Right renal cortex interstitium (tissue), 3 donors: ENCODE data around the gene B3GAT1. TPM values are rescaled to one million over a fixed set of nuclear protein-coding genes. Genes with fewer than 3 reads are reported as not detected.

Experiments used
- DNase-seq, 3 donors: peaks; one replicate each; pipeline ENCODE4 v3.0.0-alpha.2; 2013; ENCODE audit warnings: low read depth in 3 of 3, low spot score in 2 of 3
- polyA plus RNA-seq, 3 donors: library from polyadenylated mRNA; unstranded; fragments of 120-200 nt; gene quantifications; one replicate each; pipeline ENCODE4 v1.2.1, GENCODE V29; 2013; ENCODE audit not compliant: insufficient read length in 3 of 3

The B3GAT1 gene
- polyA plus RNA-seq, 3 donors = 2.9 to 3.3 (median 3.3) TPM

GRCh38 chr11:134442246-134442645, 30.2 kb upstream of the B3GAT1 start:
- no peak for DNase-seq

DNA sequence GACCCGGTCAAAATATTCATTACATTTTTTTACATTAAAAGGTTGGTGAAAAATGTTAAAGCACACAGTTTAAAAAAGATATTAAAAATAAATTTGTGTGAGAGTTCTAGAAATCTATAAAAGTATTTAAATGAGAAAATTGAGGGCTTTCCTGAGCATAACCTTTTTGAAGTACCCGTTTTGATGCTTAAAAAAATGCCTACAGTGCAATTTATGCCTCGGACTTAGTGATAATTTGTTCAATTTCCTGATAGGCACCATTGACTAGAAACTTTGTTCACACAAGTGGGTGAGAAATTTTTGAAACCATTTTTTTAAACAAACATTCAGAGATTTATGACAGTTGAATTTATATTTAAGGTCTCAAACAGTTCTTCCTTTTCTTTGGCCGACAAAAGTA, 29.7 kb upstream of the B3GAT1 start:
- DNase-seq = no peak

DNA sequence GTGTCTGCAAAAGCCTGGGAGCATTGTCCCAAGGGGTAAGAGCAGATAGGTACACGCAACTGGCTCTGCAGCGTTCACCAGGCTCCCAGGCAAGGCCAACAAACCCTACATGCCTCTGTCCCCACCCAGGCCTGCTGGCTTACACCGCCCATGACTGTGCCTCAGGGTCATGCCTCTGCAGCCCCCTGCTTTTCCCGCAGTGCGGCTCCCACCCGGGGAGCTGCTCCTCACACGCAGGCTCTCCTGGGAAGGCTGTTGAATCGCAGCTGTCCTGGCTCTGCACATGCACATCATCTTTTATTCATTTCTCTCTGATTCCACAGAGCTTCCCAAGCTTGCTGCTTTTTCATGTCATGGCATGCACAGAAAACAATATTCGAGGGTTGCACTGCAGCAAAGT, 29.2 kb upstream of the B3GAT1 start:
- no peak for DNase-seq

- no peak for DNase-seq
These were observed 28.8 kb upstream of the B3GAT1 start for GRCh38 chr11:134440851-134441250.

GRCh38 chr11:134438542-134439537, 26.8 kb upstream of the B3GAT1 start:
- no peak for DNase-seq

- no peak for DNase-seq
These were observed 25.8 kb upstream of the B3GAT1 start for GRCh38 chr11:134437821-134438220.

- DNase-seq = no peak
These were observed 24.7 kb upstream of the B3GAT1 start for GRCh38 chr11:134436781-134437180.

DNA sequence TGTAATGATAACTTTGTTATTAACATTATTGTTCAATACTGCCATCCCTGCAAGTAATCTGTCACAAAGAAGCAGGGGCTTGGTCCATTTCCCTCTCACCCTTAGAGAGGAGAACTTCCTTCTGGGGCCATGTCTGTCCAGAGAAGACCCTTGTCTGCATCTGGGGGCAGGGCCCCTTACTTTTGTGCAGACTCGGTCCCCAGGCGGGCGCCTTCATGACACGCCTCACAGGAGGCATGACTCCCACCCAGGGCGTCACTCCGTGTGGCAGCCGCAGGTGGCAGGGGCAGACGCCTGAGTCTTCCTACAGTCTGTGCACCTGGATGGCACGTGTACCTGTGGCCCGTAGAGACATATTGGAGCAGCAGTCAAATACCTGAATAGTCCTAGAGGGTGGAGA, 21.8 kb upstream of the B3GAT1 start:
- no peak for DNase-seq

GRCh38 chr11:134433251-134433650, 21.2 kb upstream of the B3GAT1 start:
- no peak for DNase-seq

- DNase-seq = no peak
These were observed 20.7 kb upstream of the B3GAT1 start for GRCh38 chr11:134432776-134433175.

DNA sequence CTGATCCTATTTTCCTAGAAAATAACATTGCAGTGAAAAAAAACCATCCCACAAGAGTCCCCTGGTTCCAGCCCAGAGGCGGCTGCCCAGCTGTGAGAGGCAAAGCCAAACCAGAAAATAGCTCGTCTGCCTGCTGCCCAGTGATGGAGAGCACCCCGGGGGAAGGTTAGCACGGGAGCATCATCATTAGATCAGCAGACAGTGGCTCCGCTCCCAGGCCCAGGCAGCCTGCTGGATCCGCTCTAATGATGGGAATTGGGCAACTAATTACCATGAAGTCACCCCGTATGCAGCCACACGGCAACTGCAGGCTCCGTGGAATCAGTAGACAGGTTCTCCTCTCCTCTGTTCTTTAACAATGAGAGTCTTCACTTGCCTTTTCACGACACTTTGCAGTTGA, 17.1 kb upstream of the B3GAT1 start:
- no peak for DNase-seq

GRCh38 chr11:134425816-134426536, 13.9 kb upstream of the B3GAT1 start:
- DNase-seq = no peak

GRCh38 chr11:134425413-134425812, 13.4 kb upstream of the B3GAT1 start:
- DNase-seq = no peak

- no peak for DNase-seq
These were observed 11.1 kb upstream of the B3GAT1 start for GRCh38 chr11:134423106-134423505.

DNA sequence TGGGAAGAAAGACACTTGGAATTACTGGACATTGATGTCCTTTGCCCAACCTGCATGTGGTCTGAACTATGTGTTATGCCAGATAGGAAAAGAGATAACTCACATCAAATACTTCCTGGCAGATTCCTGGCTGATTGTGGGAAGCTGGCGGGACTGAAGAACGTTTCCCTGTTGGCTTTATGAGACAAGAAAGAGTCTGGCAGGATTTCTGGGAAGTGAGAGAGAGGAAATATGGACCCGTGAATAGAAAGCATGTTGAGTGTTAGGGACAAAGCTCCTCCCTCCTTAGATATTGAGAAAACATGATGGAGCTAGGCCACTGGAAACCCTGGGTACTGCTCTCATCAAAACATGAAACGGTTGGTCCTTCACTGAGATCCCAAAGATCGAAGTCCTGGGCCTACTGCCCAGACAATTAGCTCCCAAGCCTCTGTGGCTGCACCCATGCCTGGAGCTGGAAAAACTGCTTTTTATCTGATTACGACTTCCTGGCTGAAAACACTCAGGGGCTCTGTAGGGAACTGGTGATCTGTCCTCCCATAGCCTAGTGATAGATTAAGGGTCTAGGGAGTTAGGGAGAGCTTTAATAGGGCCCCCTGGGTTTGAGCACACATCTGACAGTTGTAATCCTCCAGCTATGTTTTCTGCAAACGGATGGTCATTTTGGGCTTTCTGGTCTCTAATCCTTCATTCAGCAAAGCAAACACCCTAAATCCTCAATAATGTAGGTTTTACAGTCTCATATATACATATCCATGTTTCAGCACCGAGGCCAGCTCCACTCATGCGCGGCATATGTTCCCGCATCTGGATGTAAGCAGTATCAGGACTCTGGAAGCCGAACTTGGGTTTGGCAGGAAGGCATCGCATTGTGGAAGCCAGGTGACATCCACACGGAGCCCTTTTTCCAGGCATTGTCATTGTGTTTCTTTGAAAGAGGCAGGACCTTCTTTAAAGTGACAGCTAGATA, 6.1 kb upstream of the B3GAT1 start:
- DNase-seq = peak in 2 of 3 donors; percentile 29 to 52

GRCh38 chr11:134416726-134417125, 4.7 kb upstream of the B3GAT1 start:
- no peak for DNase-seq

DNA sequence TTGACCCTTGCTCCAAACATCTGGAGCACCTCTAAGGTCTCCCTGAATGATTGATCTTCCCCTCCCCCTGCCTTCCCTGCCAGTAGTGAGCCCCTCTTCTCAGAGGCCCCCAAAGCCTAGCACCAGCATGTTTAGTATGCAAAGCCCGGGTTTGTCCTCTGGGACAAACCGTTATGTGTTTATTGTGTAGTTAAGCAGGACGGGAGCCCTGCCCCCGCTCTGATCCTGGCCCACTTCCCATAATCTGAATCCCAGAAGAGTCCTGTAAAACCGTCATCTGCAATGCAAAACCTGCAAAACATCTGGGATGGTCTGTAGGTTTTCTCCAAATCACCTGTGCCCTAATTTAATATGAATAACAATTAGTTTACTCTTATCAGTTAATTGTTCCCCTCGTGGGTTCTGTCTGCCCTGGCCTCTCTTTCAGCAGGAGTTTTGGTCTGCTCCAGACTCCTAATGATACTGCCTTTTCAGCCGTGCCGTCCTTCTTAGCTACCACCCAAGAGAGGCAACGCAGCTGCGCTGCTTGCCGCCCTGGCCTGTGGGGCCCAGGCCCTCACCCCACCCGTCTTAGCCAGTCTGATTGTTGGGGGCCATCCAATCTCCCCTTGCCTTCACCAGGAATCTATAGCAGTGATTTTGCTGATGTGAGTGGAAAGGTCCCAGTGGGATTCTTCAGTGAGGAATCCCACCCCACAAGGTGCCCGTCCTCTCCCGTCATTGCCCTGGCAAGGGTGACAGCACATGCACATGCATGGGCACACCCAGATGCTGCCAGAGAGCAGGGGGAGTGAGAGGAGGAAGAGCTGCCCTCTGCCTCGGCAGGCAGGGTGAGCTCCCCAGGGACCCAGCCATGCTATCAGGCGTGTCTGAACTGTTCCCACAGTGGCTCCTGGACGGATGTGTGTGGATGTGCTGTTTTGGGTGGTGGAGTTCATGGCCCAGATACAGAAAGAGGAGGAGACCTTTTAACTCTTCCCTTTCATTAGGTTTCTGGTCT, 3.0 kb upstream of the B3GAT1 start:
- DNase-seq = no peak

DNA sequence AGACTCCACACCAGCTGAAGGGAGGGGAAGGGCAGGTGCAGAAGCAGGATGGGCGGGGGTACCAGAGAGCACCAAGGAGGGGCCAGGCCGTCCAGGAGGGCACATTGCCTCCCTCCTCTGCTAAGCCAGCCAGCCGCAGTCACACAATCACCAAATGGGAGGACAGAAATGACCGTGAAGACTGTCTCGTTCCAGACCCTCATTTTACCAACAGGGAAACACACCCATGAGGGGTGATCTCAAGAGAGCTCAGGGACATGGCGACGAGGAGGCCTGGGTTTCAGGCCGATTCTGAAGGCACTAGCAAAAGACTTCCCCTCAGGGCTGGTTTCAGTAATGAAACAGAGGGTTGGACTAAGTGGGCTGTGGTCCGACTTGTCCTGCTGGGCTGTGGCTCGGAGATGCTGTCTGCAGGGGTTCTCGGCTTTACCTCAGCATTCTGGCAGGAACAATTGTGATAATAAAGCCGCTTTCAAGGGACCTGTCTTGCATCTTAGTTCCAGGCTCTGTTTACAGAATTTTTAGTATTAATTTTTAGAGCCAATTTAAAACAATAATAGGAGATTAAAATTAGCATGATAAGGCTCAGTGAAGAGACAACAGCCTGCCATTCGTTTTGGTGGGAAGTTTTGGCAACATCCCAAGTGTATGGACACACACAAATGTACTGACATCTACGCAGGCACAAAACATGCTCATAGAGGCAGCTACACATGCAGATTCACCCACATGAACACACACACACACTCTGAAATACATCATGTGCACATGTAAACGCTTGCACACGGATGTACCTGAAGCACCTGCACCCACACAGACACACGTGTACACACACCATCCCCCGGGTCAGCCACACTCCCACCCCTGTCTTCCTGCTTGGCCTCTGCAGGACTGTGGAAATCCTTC, 2.0 kb upstream of the B3GAT1 start:
- no peak for DNase-seq
